Measurements from ENCODE around the gene ACRBP.

GRCh38 chr12:6664902-6665301, 17.7 kb upstream of the ACRBP start:
- no peak for TF ChIP-seq CTCF (IDR thresholded peaks at IDR 0.05)
- TF ChIP-seq REST (IDR thresholded peaks at IDR 0.05; ENCODE audit: insufficient read depth in 1 of 2, low read depth in 2 of 2, low read length in 1 of 2): no peak
- no peak for TF ChIP-seq POLR2AphosphoS5 (IDR thresholded peaks at IDR 0.05; ENCODE audit: low read depth, low read length)
- no peak for TF ChIP-seq TCF7L2 (IDR thresholded peaks at IDR 0.05; ENCODE audit: low read depth, low read length)
- no peak for TF ChIP-seq SIN3A (IDR thresholded peaks at IDR 0.05; ENCODE audit: borderline replicate concordance, insufficient read depth, low read depth, low read length)

All from Panc1 (cell line).